Uterus (tissue), 4 donors: ENCODE data around the gene KRTCAP3. TPM values are rescaled to one million over a fixed set of nuclear protein-coding genes. Genes with fewer than 3 reads are reported as not detected.

Source experiments
- DNase-seq, 2 donors: peaks; one replicate each; pipeline ENCODE4 v3.0.0-alpha.2; 2019 to 2020
- H3K27ac ChIP-seq, 2 donors: fragments of 200-600 bp; sonication (generic); 1 replicate in 1 of 2; 2 replicates in 1 of 2; pipeline ENCODE4 v1.5.1; 2016 to 2018
- H3K27me3 ChIP-seq, 2 donors: fragments of 200-600 bp; sonication (generic); one replicate each; pipeline ENCODE4 v1.5.1; 2018 to 2019; ENCODE audit warnings: control low read depth in 1 of 2
- H3K36me3 ChIP-seq, 2 donors: fragments of 200-600 bp; sonication (generic); one replicate each; pipeline ENCODE4 v1.5.1; 2019; ENCODE audit warnings: control low read depth in 1 of 2
- H3K4me1 ChIP-seq, 2 donors: fragments of 200-600 bp; sonication (generic); one replicate each; pipeline ENCODE4 v1.5.1; 2018 to 2019; ENCODE audit warnings: control low read depth in 1 of 2
- H3K4me3 ChIP-seq, 2 donors: fragments of 200-600 bp; sonication (generic); 1 replicate in 1 of 2; 2 replicates in 1 of 2; pipeline ENCODE4 v1.5.1; 2018 to 2019; ENCODE audit warnings: mild to moderate bottlenecking in 1 of 2
- H3K9me3 ChIP-seq, 2 donors: fragments of 200-600 bp; sonication (generic); one replicate each; pipeline ENCODE4 v1.5.1; 2019; ENCODE audit warnings: control low read depth in 1 of 2
- CTCF ChIP-seq, 4 experiments: fragments of 200-600 bp in 2 of 4; fragments of 450-650 bp in 2 of 4; sonication (generic) in 2 of 4; IDR thresholded peaks; one replicate each; pipeline ENCODE4 v1.5.1; 2016 to 2019; ENCODE audit warnings: antibody characterized with exemption in 4 of 4, mild to moderate bottlenecking in 2 of 4, moderate library complexity in 1 of 4
- POLR2A ChIP-seq, 2 donors: fragments of 450-650 bp; IDR thresholded peaks; one replicate each; pipeline ENCODE4 v1.6.1; 2016; ENCODE audit warnings: antibody characterized with exemption in 2 of 2, mild to moderate bottlenecking in 1 of 2, moderate library complexity in 1 of 2
- intact Hi-C: fragments of 100-400 bp; cut with DNase I; formaldehyde crosslinking; loops from one replicate; pipeline ENCODE4 v1.15.1; 2023; ENCODE audit warnings: low total_unique reads
- total RNA-seq, 4 donors: library from RNA; depleted of rRNA in 3 of 4; stranded (reverse); fragments of >200 nt in 3 of 4; gene quantifications; one replicate each; pipeline versions ENCODE4 v1.1.0 to v1.2.4, GENCODE V29; 2014 to 2023
- donor health status: DM: yes; HTN: yes; CAD: no.

Gene KRTCAP3
- total RNA-seq = 1 to 10 TPM in 3 of 4 donors, not detected in 1; 1.9 to 8.8 (median 2.6) TPM

- Histone ChIP-seq H3K4me1 (no peaks in the 10 kb centered on the region), H3K9me3 (no peaks in the 10 kb centered on the region), H3K36me3 (no peaks in the 10 kb centered on the region), H3K27me3 (no peaks in the 10 kb centered on the region), H3K4me3 (peak within 1 kb of the TSS in 1 of 2 donors; percentile 5), H3K27ac (peak within 1 kb of the TSS in 1 of 2 donors; percentile 21)
- peak in 1 of 4 experiments; percentile 10 for TF ChIP-seq CTCF (IDR thresholded peaks at IDR 0.05)
- TF ChIP-seq POLR2A (IDR thresholded peaks at IDR 0.05) = peak in 1 of 2 donors; percentile 7
- intact Hi-C loops = no loop called here
- DNase-seq = no peak
Measured at GRCh38 chr2:27441958-27442919, at the start of gene KRTCAP3. Gene KRTCAP3, plus strand, starts transcription at chr2:27442381. Its CDS starts 32 bp downstream, at chr2:27442413.

GRCh38 chr2:27393225-27393624 lies 49.0 kb upstream of the KRTCAP3 start:
- Histone ChIP-seq H3K36me3 (no peaks in the 10 kb centered on the region), H3K4me3 (no peak overlapping the region), H3K4me1 (no peaks in the 10 kb centered on the region), H3K9me3 (no peaks in the 10 kb centered on the region), H3K27ac (no peak overlapping the region), H3K27me3 (no peaks in the 10 kb centered on the region)
- no peak for TF ChIP-seq POLR2A (IDR thresholded peaks at IDR 0.05)
- no peak for TF ChIP-seq CTCF (IDR thresholded peaks at IDR 0.05)
- no peak for DNase-seq
- intact Hi-C loops = no loop called here

GRCh38 chr2:27398962-27399361 lies 43.2 kb upstream of the KRTCAP3 start:
- Histone ChIP-seq H3K4me3 (no peak overlapping the region), H3K36me3 (no peaks in the 10 kb centered on the region), H3K27me3 (no peaks in the 10 kb centered on the region), H3K9me3 (no peaks in the 10 kb centered on the region), H3K27ac (no peak overlapping the region), H3K4me1 (no peaks in the 10 kb centered on the region)
- no peak for DNase-seq
- intact Hi-C loops = no loop called here
- TF ChIP-seq CTCF (IDR thresholded peaks at IDR 0.05) (no peak), POLR2A (IDR thresholded peaks at IDR 0.05) (no peak)

- TF ChIP-seq POLR2A (IDR thresholded peaks at IDR 0.05) = no peak
- TF ChIP-seq CTCF (IDR thresholded peaks at IDR 0.05) = no peak
- no peaks in the 10 kb centered on the region for H3K9me3 ChIP-seq
- no peaks in the 10 kb centered on the region for H3K4me1 ChIP-seq
- H3K27me3 ChIP-seq = no peaks in the 10 kb centered on the region
- H3K36me3 ChIP-seq = no peaks in the 10 kb centered on the region
- no peak for DNase-seq
- intact Hi-C loops = no loop called here
- no peak overlapping the region for H3K27ac ChIP-seq
- no peak overlapping the region for H3K4me3 ChIP-seq
Measured at GRCh38 chr2:27400348-27401135, 41.6 kb upstream of the KRTCAP3 start.
